GM12892 (cell line): ENCODE measurements around the gene SSR1.

ENCODE experiments used
- POLR2A ChIP-seq: IDR thresholded peaks from 2 replicates; pipeline ENCODE4 v1.6.1; 2011; ENCODE audit warnings: low read depth, low read length, control low read depth
- POLR2AphosphoS5 ChIP-seq: IDR thresholded peaks from 2 replicates; pipeline ENCODE4 v1.6.1; 2011; ENCODE audit warnings: low read depth, low read length, control low read depth

- TF ChIP-seq POLR2AphosphoS5: no peak
- no peak for TF ChIP-seq POLR2A
These were observed 44.0 kb downstream of the SSR1 start for GRCh38 chr6:7268816-7269555.
